BE2C (cell line): Measurements from ENCODE around the gene NABP1.

Source experiments
- DNase-seq: peaks from one replicate; pipeline ENCODE4 v3.0.0-alpha.2; 2020
- H3K27me3 ChIP-seq: fragments of 250-450 bp; sonication (Bioruptor Pico); 2 replicates; pipeline ENCODE4 v1.5.1; 2020; ENCODE audit warnings: mild to moderate bottlenecking
- H3K36me3 ChIP-seq: fragments of 250-450 bp; sonication (Bioruptor Pico); 2 replicates; pipeline ENCODE4 v1.5.1; 2020; ENCODE audit warnings: mild to moderate bottlenecking
- H3K4me1 ChIP-seq: fragments of 250-450 bp; sonication (Bioruptor Pico); 2 replicates; pipeline ENCODE4 v1.5.1; 2020
- H3K4me3 ChIP-seq: 2 replicates; pipeline ENCODE4 v1.5.1; 2011; ENCODE audit warnings: low read depth, low read length
- H3K9me3 ChIP-seq: fragments of 250-450 bp; sonication (Bioruptor Pico); 2 replicates; pipeline ENCODE4 v1.5.1; 2020
- TF ChIP-seq, protein P1 (sequence below): IDR thresholded peaks from 2 replicates; pipeline ENCODE4 v1.5.1; 2012; ENCODE audit warnings: mild to moderate bottlenecking, low read depth, low read length

Gene NABP1

DNA sequence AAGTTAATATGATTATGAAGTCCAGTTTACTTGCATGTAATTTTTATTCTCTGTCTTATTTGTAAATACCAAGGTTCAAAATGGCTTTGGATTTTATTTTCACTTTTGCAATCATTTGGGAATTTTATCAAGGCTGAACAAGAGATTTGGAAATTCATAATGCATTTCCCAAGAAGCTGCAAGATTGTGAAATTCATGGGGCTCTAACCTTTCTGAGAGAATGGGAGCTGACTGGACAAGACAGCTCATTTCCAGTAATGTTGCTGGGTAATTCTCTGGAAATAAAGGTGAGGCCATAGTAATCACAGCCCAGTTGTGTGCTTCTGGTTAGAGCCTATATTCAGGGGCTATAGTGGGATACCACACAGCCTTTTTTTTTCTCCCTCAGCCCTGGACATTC is 21.5 kb upstream of the NABP1 start:
- H3K36me3 ChIP-seq = no peaks in the 10 kb centered on the region
- H3K4me1 ChIP-seq = no peaks in the 10 kb centered on the region
- no peaks in the 10 kb centered on the region for H3K27me3 ChIP-seq
- no peaks in the 10 kb centered on the region for H3K9me3 ChIP-seq
- no peak overlapping the region for H3K4me3 ChIP-seq
- DNase-seq = no peak
- TF ChIP-seq, protein P1, sequence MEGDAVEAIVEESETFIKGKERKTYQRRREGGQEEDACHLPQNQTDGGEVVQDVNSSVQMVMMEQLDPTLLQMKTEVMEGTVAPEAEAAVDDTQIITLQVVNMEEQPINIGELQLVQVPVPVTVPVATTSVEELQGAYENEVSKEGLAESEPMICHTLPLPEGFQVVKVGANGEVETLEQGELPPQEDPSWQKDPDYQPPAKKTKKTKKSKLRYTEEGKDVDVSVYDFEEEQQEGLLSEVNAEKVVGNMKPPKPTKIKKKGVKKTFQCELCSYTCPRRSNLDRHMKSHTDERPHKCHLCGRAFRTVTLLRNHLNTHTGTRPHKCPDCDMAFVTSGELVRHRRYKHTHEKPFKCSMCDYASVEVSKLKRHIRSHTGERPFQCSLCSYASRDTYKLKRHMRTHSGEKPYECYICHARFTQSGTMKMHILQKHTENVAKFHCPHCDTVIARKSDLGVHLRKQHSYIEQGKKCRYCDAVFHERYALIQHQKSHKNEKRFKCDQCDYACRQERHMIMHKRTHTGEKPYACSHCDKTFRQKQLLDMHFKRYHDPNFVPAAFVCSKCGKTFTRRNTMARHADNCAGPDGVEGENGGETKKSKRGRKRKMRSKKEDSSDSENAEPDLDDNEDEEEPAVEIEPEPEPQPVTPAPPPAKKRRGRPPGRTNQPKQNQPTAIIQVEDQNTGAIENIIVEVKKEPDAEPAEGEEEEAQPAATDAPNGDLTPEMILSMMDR = no peak

DNA sequence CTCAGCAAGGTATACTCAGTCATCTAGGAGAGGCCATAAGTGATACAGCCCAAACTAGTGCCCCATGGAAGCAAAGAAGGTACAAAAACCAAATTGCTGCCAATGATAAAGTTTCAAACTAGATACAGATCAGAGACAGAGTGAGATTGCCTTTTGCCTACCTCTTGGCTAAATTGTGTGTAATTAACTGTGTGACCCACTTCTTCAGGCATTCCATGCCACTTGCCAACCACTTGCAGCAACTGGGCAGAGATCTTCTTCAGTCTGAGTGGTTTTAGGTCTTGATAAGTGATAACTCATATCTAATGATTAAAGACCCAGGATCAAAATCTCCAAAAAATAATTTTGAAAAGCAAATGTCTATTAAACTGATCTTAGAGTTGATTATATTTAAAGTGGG is 21.1 kb upstream of the NABP1 start:
- H3K4me1 ChIP-seq = no peaks in the 10 kb centered on the region
- no peak for DNase-seq
- TF ChIP-seq, protein P1 = no peak
- H3K9me3 ChIP-seq = no peaks in the 10 kb centered on the region
- H3K4me3 ChIP-seq = no peak overlapping the region
- no peaks in the 10 kb centered on the region for H3K36me3 ChIP-seq
- no peaks in the 10 kb centered on the region for H3K27me3 ChIP-seq

GRCh38 chr2:191657977-191658376 is 20.0 kb upstream of the NABP1 start:
- H3K27me3 ChIP-seq = no peaks in the 10 kb centered on the region
- H3K4me3 ChIP-seq = no peak overlapping the region
- no peak for DNase-seq
- H3K36me3 ChIP-seq = no peaks in the 10 kb centered on the region
- TF ChIP-seq, protein P1 = no peak
- H3K4me1 ChIP-seq = no peaks in the 10 kb centered on the region
- no peaks in the 10 kb centered on the region for H3K9me3 ChIP-seq

GRCh38 chr2:191659198-191659597 is 18.7 kb upstream of the NABP1 start:
- Histone ChIP-seq H3K36me3 (no peaks in the 10 kb centered on the region), H3K4me3 (no peak overlapping the region), H3K4me1 (no peaks in the 10 kb centered on the region), H3K9me3 (no peaks in the 10 kb centered on the region), H3K27me3 (no peaks in the 10 kb centered on the region)
- DNase-seq = no peak
- TF ChIP-seq, protein P1 = no peak

DNA sequence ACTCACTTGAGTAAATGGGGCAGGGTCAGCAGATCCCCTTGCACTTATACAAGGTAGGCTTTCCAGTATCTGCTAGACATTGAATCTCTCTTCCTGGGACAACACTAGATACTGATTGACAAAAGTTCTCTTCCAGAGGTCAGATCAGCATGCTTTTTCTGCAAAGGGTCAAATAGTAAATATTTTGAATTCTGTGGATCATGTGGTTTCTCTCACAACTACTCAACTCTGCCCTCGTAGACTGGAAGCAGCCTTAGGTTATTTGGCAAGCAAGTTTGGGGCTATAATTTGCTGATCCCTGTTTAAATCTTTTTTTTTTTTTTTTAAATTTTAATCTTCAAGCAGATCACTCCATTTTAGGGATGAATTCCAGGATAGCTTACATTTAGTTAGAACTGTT is 17.4 kb upstream of the NABP1 start:
- DNase-seq = no peak
- TF ChIP-seq, protein P1 = no peak
- Histone ChIP-seq H3K27me3 (no peaks in the 10 kb centered on the region), H3K4me1 (no peaks in the 10 kb centered on the region), H3K36me3 (no peaks in the 10 kb centered on the region), H3K9me3 (no peaks in the 10 kb centered on the region), H3K4me3 (no peak overlapping the region)

DNA sequence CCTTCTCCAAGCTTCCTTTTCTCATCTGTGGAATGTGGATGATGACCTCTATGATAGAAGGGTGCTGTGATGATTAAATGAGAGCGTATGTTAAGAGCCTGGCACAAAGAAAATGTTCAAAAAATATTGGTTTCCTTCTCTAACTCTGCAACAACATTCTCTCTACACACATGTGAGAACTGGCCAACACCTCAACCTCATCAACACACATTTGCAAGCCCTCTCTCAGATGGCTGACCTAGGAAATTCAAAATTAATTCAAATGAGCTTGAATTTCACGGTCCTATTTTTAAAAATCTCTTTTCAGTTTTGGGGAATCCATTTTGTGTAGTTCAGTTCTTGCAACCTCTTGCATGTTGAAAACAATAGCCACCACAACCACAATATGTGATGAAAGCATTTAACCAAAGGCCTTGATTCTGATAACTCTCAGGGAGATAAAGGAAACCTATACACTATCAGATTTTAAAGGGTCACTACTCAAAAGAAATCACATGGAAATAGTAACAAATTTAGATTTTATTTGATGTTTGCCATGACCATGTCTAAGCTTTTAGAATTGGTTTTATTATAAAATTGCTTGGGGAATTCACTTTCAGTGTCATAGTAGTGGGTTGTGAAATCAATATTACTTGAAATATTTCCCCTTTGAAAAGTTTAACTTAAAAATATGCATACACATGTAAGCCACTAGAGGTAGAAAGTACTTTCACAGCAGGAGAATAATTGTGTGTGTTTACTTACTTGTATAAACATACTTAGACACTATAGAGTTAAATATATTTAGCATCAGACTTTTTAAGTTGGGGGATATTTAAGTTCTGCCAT is 16.6 kb upstream of the NABP1 start:
- no peak for DNase-seq
- Histone ChIP-seq H3K27me3 (no peaks in the 10 kb centered on the region), H3K36me3 (no peaks in the 10 kb centered on the region), H3K4me1 (no peaks in the 10 kb centered on the region), H3K4me3 (no peak overlapping the region), H3K9me3 (no peaks in the 10 kb centered on the region)
- TF ChIP-seq, protein P1 = no peak
